Activated CD8-positive, alpha-beta memory T cell treated with anti-CD3 and anti-CD28 coated beads, Interleukin-2, amount 50 U/mL, for 4 hours (primary cell): ENCODE data around the gene EPHA8.

ENCODE experiments used
- DNase-seq: peaks from one replicate; pipeline ENCODE4 v3.0.0-alpha.2; 2020

Gene EPHA8

GRCh38 chr1:22562584-22563583, at the start of gene EPHA8:
Gene EPHA8 (plus strand): TSS chr1:22563489. CDS start chr1:22563636, 147 bp downstream.
- no peak for DNase-seq

- no peak for DNase-seq
Observed at GRCh38 chr1:22516906-22517571, 46.2 kb upstream of the EPHA8 start.

GRCh38 chr1:22517956-22518355, 45.3 kb upstream of the EPHA8 start:
- no peak for DNase-seq

- DNase-seq, result no peak
Observed at GRCh38 chr1:22518379-22518778, 44.9 kb upstream of the EPHA8 start.

- DNase-seq, result no peak
Observed at GRCh38 chr1:22520871-22521270, 42.4 kb upstream of the EPHA8 start.

- no peak for DNase-seq
Observed at GRCh38 chr1:22521692-22522091, 41.6 kb upstream of the EPHA8 start.

GRCh38 chr1:22522221-22522743, 41.0 kb upstream of the EPHA8 start:
- DNase-seq, result no peak

GRCh38 chr1:22524481-22524880, 38.8 kb upstream of the EPHA8 start:
- DNase-seq, result no peak

GRCh38 chr1:22525211-22525610, 38.1 kb upstream of the EPHA8 start:
- no peak for DNase-seq

GRCh38 chr1:22525646-22526045, 37.6 kb upstream of the EPHA8 start:
- no peak for DNase-seq

GRCh38 chr1:22526098-22526497, 37.2 kb upstream of the EPHA8 start:
- no peak for DNase-seq

- DNase-seq, result no peak
Observed at GRCh38 chr1:22526677-22527076, 36.6 kb upstream of the EPHA8 start.

- no peak for DNase-seq
Observed at GRCh38 chr1:22527122-22527521, 36.2 kb upstream of the EPHA8 start.

GRCh38 chr1:22527555-22528296, 35.6 kb upstream of the EPHA8 start:
- DNase-seq, result no peak

GRCh38 chr1:22528451-22528850, 34.8 kb upstream of the EPHA8 start:
- no peak for DNase-seq

GRCh38 chr1:22529901-22530621, 33.2 kb upstream of the EPHA8 start:
- no peak for DNase-seq

GRCh38 chr1:22530715-22531114, 32.6 kb upstream of the EPHA8 start:
- no peak for DNase-seq

GRCh38 chr1:22531251-22531650, 32.0 kb upstream of the EPHA8 start:
- DNase-seq, result no peak

- no peak for DNase-seq
Observed at GRCh38 chr1:22533244-22533895, 29.9 kb upstream of the EPHA8 start.

GRCh38 chr1:22534951-22535350, 28.3 kb upstream of the EPHA8 start:
- DNase-seq, result no peak

GRCh38 chr1:22535399-22535798, 27.9 kb upstream of the EPHA8 start:
- DNase-seq, result no peak

GRCh38 chr1:22536506-22536905, 26.8 kb upstream of the EPHA8 start:
- no peak for DNase-seq
